ENCODE data around the gene HMGCL. TPM values are rescaled to one million over a fixed set of nuclear protein-coding genes. Genes with fewer than 3 reads are reported as not detected.
A peak's percentile ranks its signal among the peaks of the same experiment; 100 is the strongest.
"Not testable (repeated sequence)": the region's sequence is repeated elsewhere in the genome, so short reads cannot be mapped to it uniquely, and the experiment has no call there.

Gene HMGCL
- total RNA-seq, 2 donors from 2014 or later: 66.2 to 110 TPM

GRCh38 chr1:23836037-23836436 lies 10.8 kb upstream of the HMGCL start:
- TF ChIP-seq CTCF (IDR thresholded peaks at IDR 0.05): no peak

DNA sequence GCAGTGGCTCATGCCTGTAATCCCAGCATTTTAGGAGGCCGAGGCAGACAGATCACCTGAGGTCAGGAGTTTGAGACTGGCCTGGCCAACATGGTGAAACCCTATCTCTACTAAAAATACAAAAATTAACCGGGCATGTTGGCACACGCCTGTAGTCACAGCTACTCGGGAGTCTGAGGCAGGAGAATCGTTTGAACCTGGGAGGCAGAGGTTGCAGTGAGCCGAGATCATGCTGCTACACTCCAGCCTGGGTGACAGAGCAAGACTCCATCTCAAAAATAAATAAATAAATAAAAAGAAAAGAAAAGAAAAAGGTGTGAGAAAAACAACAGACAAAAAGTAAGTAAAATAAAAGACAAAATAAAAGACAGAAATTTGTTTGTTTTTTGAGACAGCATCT lies 8.9 kb upstream of the HMGCL start:
- H3K36me3 ChIP-seq; H3K9me3 ChIP-seq; intact Hi-C loops (cut with DNase I); H3K4me1 ChIP-seq; H3K9ac ChIP-seq (ENCODE audit: low read depth in 2 of 2, low read length in 2 of 2); H3K27ac ChIP-seq; H3K27me3 ChIP-seq; H3K4me3 ChIP-seq; DNase-seq: not testable (repeated sequence)

More at GRCh38 chr1:23836037-23836436, 10.8 kb upstream of the HMGCL start:
- no peak overlapping the region for H3K27ac ChIP-seq
- no peaks in the 10 kb centered on the region for H3K36me3 ChIP-seq
- no peak overlapping the region for H3K9ac ChIP-seq (ENCODE audit: low read depth in 2 of 2, low read length in 2 of 2)
- DNase-seq: no peak
- no peaks in the 10 kb centered on the region for H3K4me1 ChIP-seq
- H3K4me3 ChIP-seq: no peak overlapping the region
- intact Hi-C loops (cut with DNase I): no loop called here
- no peaks in the 10 kb centered on the region for H3K9me3 ChIP-seq
- no peaks in the 10 kb centered on the region for H3K27me3 ChIP-seq

DNA sequence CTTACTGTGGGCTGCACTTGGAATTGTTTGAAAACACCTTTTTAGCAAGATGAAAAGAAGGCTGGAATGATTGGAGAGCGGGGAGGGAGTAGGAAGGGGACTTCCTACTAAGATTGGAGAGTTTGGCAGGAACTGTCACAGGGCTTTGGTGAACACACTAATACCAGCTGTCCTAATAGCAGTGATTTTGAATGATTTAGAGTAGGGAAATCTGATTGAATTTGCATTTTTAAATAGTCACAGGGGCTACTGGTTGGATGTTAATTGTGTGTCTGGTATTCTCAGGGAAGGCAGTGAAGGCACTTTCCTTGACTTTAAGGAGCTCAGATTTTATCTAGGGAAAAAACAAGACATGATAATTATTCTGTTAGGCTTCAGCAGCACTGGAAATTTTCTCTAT lies 2.5 kb upstream of the HMGCL start:
- Histone ChIP-seq H3K9me3 (no peaks in the 10 kb centered on the region), H3K9ac (ENCODE audit: low read depth in 2 of 2, low read length in 2 of 2) (no peak overlapping the region), H3K27me3 (no peaks in the 10 kb centered on the region), H3K4me3 (no peak overlapping the region), H3K4me1 (no peaks in the 10 kb centered on the region), H3K36me3 (no peaks in the 10 kb centered on the region), H3K27ac (no peak overlapping the region)
- DNase-seq: no peak
- TF ChIP-seq CTCF (IDR thresholded peaks at IDR 0.05): no peak
- intact Hi-C loops (cut with DNase I): no loop called here

- H3K9ac ChIP-seq (ENCODE audit: low read depth in 2 of 2, low read length in 2 of 2); H3K27me3 ChIP-seq; H3K4me3 ChIP-seq; H3K36me3 ChIP-seq; H3K4me1 ChIP-seq; H3K27ac ChIP-seq; DNase-seq; intact Hi-C loops (cut with DNase I); H3K9me3 ChIP-seq: not testable (repeated sequence)
These were observed 1.4 kb upstream of the HMGCL start for GRCh38 chr1:23826590-23826989.

- peak overlapping the region; percentile 95 for H3K4me3 ChIP-seq
- H3K4me1 ChIP-seq: no peaks in the 10 kb centered on the region
- H3K9me3 ChIP-seq: no peaks in the 10 kb centered on the region
- H3K27ac ChIP-seq: peak overlapping the region; percentile 91
- H3K9ac ChIP-seq (ENCODE audit: low read depth in 2 of 2, low read length in 2 of 2): peak overlapping the region; percentile 95 to 100
- intact Hi-C loops (cut with DNase I): no loop called here
- H3K27me3 ChIP-seq: no peaks in the 10 kb centered on the region
- DNase-seq: no peak
- H3K36me3 ChIP-seq: no peaks in the 10 kb centered on the region
- TF ChIP-seq CTCF (IDR thresholded peaks at IDR 0.05): no peak
These were observed 713 bp upstream of the HMGCL start for GRCh38 chr1:23825762-23826522.

DNA sequence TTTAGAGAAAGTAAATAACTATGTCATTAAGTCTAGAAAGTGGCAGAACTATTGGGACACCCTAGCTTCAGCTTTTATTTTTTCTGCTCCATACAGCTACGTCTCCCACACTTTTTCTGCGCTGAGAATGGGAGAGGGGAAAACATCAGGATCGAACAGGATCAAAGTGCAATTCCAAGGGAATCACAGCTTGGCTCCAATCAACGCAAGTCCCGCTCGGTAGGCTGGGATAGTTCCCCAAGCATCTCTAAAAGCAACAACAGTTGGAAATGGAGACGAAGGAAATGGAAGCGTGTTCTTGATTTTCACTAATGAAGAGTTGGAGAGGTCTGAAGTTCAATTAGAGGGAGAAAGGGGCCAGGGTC lies 536 bp downstream of the HMGCL start:
- Histone ChIP-seq H3K36me3 (no peaks in the 10 kb centered on the region), H3K9ac (ENCODE audit: low read depth in 2 of 2, low read length in 2 of 2) (peak overlapping the region; percentile 95 to 100), H3K4me1 (no peaks in the 10 kb centered on the region), H3K4me3 (peak overlapping the region; percentile 95), H3K27ac (peak overlapping the region; percentile 91), H3K9me3 (no peaks in the 10 kb centered on the region), H3K27me3 (no peaks in the 10 kb centered on the region)
- intact Hi-C loops (cut with DNase I): no loop called here
- DNase-seq: no peak
- TF ChIP-seq CTCF (IDR thresholded peaks at IDR 0.05): no peak

All from colonic mucosa (tissue), 4 donors.